Astrocyte of the cerebellum (primary cell): ENCODE measurements around the gene CLASP2.
A peak's percentile ranks its signal among the peaks of the same experiment; 100 is the strongest.

Experiments
- DNase-seq: peaks from one replicate; pipeline ENCODE4 v3.0.0-alpha.2; 2011; ENCODE audit warnings: low read depth
- H3K4me3 ChIP-seq: 2 replicates; pipeline ENCODE4 v1.5.1; 2011; ENCODE audit warnings: mild to moderate bottlenecking, low read depth, low read length, moderate library complexity
- in situ Hi-C: cut with HindIII; loops from 2 replicates; pipeline ENCODE4 v1.10.0; 2017; ENCODE audit warnings: low sequenced_read_pairs
- TF ChIP-seq, protein P1 (sequence below): IDR thresholded peaks from 2 replicates; pipeline ENCODE4 v1.5.1; 2012; ENCODE audit warnings: low read length, low read depth, moderate library complexity, mild to moderate bottlenecking; ENCODE audit errors: missing control alignments

The CLASP2 gene

DNA sequence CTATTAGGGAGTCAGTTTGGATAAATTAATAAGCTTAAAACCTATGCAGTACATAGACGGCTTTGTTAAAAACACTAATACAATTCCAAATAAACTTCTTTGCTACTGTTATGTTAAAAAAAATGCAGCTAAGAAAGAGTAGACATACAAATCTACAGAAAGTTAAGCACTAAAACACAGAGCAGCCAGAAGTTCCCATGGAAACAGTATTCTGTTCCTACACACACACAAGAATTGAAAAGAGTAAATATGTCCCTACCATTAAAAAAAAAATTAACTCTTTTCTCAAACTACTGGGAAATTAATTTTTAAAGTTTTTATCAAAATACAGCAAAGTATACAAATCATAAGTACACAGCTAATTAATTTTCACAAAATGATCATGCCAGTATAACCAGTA is 71.6 kb downstream of the CLASP2 start:
- in situ Hi-C loops: no loop called here
- no peak overlapping the region for H3K4me3 ChIP-seq
- TF ChIP-seq, protein P1, sequence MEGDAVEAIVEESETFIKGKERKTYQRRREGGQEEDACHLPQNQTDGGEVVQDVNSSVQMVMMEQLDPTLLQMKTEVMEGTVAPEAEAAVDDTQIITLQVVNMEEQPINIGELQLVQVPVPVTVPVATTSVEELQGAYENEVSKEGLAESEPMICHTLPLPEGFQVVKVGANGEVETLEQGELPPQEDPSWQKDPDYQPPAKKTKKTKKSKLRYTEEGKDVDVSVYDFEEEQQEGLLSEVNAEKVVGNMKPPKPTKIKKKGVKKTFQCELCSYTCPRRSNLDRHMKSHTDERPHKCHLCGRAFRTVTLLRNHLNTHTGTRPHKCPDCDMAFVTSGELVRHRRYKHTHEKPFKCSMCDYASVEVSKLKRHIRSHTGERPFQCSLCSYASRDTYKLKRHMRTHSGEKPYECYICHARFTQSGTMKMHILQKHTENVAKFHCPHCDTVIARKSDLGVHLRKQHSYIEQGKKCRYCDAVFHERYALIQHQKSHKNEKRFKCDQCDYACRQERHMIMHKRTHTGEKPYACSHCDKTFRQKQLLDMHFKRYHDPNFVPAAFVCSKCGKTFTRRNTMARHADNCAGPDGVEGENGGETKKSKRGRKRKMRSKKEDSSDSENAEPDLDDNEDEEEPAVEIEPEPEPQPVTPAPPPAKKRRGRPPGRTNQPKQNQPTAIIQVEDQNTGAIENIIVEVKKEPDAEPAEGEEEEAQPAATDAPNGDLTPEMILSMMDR: no peak
- no peak for DNase-seq

DNA sequence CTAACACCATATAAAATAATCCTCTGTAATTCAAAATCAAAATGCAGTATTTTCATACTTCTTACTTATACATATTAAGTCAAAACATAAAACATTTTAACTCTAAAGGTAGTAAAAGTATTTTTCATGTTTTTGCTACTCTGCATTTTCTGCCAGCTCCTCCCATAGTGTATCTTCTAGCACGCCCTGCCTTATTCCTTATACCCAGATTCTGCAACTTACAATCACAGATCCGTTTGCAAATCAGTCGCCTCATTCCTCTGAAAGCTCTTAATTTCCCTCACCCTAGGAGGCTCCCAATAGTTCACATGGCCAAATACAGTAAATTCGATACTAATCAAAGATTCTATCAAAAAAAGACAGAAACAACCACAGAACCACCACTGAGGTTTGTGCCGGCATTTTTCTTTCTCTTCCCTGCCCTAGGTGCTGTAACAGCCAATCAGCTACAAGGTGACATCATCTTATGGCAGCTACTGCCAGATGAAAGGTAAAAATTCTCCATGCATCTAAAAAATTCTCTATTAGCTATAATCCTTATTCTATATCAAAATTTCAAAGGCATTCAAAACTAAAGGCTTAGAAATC is 72.9 kb downstream of the CLASP2 start:
- DNase-seq: peak; percentile 31
- H3K4me3 ChIP-seq: peak overlapping the region; percentile 46
- in situ Hi-C loops: no loop called here

DNA sequence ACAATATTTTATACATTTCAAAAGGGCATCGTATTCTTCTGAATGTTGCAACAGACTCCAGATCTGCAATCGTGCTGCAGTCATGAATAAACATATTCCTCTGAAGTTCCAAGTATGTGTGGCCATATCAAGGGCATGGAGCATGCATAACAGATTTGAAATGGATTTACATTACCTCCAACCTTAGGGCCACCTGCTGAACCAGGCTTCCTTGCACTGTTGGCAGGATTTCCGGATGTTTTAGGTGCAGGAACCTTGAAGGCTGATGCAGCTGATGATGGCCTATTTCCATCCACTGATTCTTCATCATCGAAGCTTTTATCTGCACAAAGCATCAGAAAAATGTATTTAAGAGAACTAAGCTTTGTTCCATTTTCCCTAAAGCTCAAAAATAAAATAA is 73.5 kb downstream of the CLASP2 start:
- in situ Hi-C loops: no loop called here
- TF ChIP-seq, protein P1: no peak
- no peak for DNase-seq
- H3K4me3 ChIP-seq: no peak overlapping the region

More for the DNA sequence above, 72.9 kb downstream of the CLASP2 start:
- TF ChIP-seq, protein P1: no peak

DNA sequence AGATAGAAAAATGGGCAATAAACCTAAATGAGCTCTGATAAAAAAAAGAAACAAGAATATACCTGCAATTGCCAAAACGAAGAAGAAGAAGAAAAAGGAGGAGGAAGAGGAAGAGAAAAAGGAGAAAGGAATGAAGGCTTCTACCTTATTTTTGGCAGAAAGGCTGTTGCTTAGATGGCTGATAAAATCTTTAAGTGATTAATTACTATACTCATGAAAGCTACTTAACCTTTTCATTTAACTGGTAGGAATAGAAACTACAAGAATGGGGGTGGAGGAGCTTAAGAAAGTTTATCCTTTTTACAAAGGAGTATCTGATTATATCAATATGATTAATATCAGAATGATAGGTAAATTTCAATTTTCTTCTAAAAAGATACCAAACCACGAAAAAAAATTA is 75.2 kb downstream of the CLASP2 start:
- in situ Hi-C loops: no loop called here
- DNase-seq: no peak
- TF ChIP-seq, protein P1: no peak
- no peak overlapping the region for H3K4me3 ChIP-seq

DNA sequence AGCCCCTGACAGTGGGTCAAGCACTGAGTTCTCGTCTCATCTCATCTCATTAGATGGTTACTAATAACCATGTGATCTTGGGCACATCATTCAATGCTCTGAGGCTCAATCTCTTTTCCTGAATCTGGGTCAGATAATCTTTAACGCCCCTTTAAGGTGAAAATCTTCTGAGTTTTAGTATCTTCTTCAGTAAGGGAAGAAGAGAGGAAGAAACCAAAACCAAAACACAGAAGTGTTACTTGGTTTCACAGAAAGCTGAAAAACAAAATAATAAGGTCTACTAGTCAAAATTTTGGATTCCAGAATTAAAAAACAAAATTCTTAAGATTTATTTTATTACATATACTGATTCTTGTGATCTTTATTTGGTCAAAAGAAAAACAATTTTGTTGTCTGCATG is 78.2 kb downstream of the CLASP2 start:
- TF ChIP-seq, protein P1: no peak
- no peak overlapping the region for H3K4me3 ChIP-seq
- DNase-seq: no peak
- in situ Hi-C loops: no loop called here

DNA sequence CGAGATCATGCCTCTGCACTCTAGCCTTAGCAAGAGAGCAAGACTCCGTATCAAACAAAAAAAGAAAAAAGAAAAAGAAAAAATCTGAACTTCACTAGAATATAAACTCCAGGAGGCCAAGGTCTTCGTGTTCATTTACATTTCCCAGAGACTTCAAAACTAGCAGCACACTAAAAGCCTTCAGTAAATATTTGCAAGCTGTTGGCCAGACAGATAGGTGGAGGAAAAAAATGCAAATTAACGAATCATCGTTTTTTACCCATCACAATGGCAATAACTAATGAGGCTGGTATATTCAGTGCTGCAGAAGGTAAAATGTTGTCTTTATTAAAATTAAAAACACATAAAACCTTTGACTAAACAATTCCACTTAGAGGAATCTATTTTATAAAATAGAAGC is 80.6 kb downstream of the CLASP2 start:
- H3K4me3 ChIP-seq: no peak overlapping the region
- in situ Hi-C loops: no loop called here
- DNase-seq: no peak
- TF ChIP-seq, protein P1: no peak
